ENCODE measurements around the gene FMN2.

FMN2 gene

GRCh38 chr1:240201931-240202330 is 110.2 kb downstream of the FMN2 start:
- no peak for DNase-seq

- no peak for DNase-seq
These were observed 115.5 kb downstream of the FMN2 start for GRCh38 chr1:240207073-240207709.

- DNase-seq, result no peak
These were observed 118.3 kb downstream of the FMN2 start for GRCh38 chr1:240210026-240210425.

- no peak for DNase-seq
These were observed 120.9 kb downstream of the FMN2 start for GRCh38 chr1:240212556-240212955.

GRCh38 chr1:240217403-240217802 is 125.7 kb downstream of the FMN2 start:
- DNase-seq, result no peak

GRCh38 chr1:240219104-240219503 is 127.4 kb downstream of the FMN2 start:
- no peak for DNase-seq

GRCh38 chr1:240226102-240226501 is 134.4 kb downstream of the FMN2 start:
- DNase-seq, result no peak

GRCh38 chr1:240230816-240231215 is 139.1 kb downstream of the FMN2 start:
- DNase-seq, result no peak

GRCh38 chr1:240232530-240232929 is 140.8 kb downstream of the FMN2 start:
- DNase-seq, result no peak

- DNase-seq, result no peak
These were observed 143.0 kb downstream of the FMN2 start for GRCh38 chr1:240234485-240235210.

- DNase-seq, result no peak
These were observed 144.0 kb downstream of the FMN2 start for GRCh38 chr1:240235521-240236288.

- no peak for DNase-seq
These were observed 145.6 kb downstream of the FMN2 start for GRCh38 chr1:240237305-240237721.

- no peak for DNase-seq
These were observed 147.6 kb downstream of the FMN2 start for GRCh38 chr1:240239309-240239708.

- DNase-seq, result no peak
These were observed 149.6 kb downstream of the FMN2 start for GRCh38 chr1:240241278-240241677.

- no peak for DNase-seq
These were observed 151.0 kb downstream of the FMN2 start for GRCh38 chr1:240242601-240243144.

- DNase-seq, result no peak
These were observed 153.4 kb downstream of the FMN2 start for GRCh38 chr1:240244968-240245628.

GRCh38 chr1:240245629-240246020 is 153.9 kb downstream of the FMN2 start:
- DNase-seq, result no peak

- DNase-seq, result no peak
These were observed 156.2 kb downstream of the FMN2 start for GRCh38 chr1:240247899-240248298.

GRCh38 chr1:240254006-240254405 is 162.3 kb downstream of the FMN2 start:
- DNase-seq, result no peak

GRCh38 chr1:240254778-240255291 is 163.2 kb downstream of the FMN2 start:
- DNase-seq, result no peak

- no peak for DNase-seq
These were observed 164.2 kb downstream of the FMN2 start for GRCh38 chr1:240255922-240256321.

- no peak for DNase-seq
These were observed 165.3 kb downstream of the FMN2 start for GRCh38 chr1:240256836-240257503.
